AG20443 (cell line): ENCODE data around the gene CD300LF.

Experiments
- DNase-seq: peaks from one replicate; pipeline ENCODE4 v3.0.0; 2012; ENCODE audit warnings: low spot score, mixed read lengths

CD300LF gene

DNA sequence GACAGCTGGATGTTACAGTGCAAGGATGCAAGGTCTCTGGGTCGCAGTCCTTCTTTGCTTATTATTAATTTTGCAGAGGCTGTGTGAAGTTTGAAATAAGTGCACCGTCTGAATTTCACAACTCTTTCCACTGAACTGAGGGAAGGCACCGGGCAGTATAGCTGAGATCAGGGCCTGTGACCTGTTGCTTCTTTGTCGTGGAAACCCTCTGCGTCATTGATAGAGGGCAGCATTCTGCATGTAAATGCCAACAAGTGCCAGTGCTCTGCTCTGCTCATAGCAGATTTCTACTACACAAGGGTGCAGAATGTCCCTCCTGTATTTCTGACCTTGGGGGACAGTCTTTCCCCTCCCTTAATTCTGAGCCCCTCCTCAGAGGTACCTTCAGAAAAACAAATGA lies 26.0 kb downstream of the CD300LF start:
- DNase-seq, result no peak

DNA sequence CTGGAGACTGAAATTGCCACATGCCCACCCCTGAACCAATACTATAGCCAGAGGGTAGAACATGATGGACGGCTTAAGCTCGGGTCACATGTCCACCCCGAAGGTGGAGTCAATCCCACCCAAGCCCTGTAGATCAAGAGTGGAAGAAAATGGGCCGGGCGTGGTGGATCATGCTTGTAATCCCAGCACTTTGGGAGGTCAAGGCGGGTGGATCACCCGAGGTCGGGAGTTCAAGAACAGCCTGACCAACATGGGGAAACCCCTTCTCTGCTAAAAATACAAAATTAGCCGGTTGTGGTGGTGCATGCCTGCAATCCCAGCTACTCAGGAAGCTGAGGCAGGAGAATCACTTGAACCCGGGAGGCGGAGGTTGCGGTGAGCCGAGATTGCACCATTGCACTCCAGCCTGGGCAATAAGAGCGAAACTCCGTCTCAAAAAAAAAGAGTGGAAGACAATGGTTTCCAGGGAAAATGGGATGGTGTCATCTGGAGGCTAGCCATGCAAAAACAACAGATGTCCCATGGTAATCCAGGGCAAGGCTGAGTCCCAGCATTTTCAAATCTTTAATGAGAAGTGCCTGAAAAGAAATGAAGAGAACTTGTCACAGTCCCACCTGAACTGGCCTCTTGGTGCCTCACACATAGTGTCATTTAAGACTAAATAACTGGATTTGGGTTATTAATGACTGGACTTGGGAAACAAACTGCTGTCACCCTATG lies 30.1 kb downstream of the CD300LF start:
- DNase-seq, result no peak

DNA sequence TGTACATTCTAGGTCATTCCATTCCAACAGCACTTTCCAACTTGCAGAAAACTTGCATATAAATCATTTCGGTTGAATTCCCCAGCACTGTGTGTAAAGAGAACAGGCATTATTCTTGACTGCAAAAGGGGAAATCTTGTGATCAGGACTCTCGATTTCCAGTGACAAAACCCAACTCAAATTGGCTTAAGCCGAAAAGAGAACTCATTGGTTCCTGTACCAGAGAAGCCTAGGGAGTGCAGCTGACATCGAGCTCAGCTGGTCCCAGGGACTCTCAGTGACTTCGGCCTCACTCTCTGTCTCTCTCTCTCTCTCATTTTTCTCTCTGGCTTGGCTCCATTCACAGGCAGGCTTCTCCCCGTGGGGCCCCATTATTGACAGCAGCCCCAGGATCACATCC lies 30.7 kb downstream of the CD300LF start:
- no peak for DNase-seq

DNA sequence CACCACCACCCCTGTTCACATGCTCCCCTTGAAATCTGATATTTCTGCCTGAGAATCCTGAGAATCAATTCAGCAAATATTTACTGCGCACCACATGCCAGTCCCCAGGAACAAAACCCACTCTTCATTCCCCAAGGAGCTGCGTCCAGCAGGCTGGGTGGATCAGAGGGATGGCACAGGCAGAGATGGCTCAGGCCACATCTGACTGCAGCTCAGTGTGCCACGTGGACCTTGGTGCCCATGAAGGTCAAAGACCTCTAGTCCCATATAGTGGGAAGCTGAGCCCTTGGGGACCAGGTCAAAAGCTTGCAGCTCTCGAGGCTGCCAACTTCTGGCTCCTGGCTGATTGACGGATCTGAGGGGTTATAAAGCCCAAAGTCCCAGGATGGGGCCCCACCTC lies 31.8 kb downstream of the CD300LF start:
- DNase-seq, result no peak

DNA sequence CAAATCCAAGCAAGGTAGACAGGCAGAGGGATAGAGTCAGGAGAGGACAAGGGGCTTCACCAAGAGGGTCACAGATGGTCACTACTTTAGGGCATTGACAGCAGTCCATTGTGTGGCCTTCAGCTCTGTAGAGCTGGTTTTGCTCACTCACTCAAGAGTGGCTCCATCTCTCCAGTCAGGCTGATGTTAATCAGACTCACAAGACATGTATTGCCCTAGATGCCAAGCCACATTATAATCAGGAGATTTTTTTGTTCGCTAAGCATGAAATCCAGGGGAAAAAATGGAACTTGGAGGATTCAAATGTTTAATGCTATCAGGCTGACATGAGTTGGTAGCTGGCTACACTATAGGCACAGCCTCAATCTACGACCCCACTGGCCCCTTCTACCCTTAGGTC lies 32.5 kb downstream of the CD300LF start:
- no peak for DNase-seq

DNA sequence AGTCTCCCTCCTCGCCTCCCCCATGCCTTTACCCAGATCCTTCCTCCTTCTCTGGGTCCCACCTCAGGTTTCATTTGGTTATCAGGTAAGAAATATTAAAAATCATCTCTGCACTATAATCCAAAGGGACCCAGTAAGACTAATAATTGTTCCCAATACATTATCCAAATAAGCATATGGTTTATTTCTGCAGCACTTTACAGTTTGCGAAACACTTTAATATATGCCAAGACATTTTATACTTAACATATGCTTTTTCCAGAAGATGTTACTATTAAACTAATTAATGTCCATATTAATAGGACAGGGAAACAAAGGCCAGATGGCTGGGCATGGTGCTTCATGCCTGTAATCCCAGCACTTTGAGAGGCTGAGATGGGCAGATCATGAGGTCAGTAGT lies 33.3 kb downstream of the CD300LF start:
- no peak for DNase-seq

DNA sequence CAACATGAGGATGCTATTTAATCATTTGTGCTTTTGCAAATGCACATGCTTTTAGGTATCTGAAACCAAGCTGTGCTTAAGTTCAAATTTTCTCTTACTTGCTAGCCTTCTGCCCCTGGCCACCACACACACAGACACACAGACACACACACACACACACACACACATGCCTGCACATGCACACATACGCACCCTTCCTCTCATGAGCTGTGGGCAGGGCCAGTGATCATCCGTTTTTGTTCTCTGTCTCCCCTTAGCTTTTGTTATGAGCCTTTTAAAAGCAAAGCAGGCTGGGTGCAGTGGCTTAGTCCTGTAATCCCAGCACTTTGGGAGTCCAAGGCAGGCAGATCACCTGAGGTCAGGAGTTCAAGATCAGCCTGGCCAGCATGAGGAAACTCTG lies 34.2 kb downstream of the CD300LF start:
- DNase-seq, result no peak

DNA sequence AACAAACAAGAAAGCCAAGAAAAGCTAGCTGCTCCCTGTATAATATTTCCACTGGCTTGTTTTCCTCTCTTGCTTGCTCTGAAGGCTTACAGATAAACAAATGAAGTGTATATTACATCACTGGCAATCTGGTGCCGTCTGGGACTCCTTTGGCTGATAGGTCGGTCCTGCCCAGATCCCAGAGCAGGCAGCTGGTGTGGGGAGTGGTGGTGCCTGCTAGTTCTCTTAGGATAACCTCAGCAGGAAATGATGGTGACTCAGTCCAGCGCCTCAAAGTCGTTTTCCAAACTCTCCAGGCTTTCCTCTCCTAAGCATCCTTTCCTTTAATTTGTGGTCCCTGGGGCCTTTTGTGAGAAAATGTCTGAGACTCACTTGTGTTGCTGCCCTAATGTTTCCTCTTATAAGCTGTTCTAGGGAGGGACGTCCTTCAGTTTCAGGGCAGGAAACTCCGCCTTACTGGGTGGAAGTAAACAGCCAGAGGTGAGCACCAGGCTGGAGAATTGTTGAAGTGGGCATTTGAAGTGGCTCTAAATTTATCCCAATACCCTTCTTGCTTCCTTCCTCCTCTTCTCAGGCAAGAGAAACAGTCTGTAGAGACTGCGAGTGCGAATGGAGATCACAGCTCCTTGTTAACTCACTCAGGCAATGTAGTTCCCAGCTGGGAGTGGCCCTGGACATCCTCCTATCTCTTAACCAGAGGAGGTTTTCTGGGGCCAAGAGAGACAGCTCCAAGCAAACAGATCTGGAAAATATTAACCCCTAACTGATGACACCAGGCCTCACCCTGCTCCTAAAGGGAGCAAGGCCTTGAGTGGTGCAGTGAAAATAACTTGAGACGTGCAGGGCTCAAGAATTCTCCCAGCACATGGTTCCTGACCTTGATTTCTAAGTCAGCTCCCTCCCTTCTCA lies 34.9 kb downstream of the CD300LF start:
- no peak for DNase-seq

DNA sequence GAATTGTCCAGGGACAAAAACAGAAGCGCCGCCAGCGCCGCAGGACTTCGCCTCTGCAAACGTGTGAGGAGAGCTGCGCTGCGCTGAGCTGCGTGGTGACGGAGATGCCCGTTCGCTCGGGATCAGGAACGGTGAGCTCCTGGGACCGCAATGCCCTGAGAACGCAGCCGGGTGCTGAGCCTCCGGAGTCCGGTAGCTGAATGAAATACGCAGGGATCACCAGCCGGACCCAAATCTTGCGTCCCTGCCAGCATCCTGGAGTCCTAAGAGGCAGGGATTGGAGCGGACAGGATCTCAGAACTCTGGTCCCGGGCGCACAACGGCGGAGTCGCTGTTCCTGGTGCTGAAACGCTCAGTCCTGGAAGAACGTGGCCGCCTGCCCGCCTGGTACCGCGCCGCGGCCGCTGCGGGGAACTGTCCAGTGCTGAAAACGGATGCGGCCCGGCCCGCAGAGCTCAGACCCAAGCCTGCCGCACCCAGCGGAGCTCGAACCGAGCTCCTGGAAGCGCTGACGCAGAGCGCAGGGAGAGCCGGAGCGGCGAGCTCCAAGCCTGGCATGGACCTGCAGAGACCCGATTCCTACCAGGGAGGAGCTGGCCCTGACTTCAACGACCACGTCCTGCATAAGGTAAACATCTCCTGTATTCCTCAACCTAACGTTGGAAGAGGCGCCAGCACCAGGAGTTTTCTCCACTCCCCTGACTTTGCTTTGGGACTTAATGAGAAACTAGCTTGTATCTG lies 41.5 kb downstream of the CD300LF start:
- peak; percentile 80 for DNase-seq

DNA sequence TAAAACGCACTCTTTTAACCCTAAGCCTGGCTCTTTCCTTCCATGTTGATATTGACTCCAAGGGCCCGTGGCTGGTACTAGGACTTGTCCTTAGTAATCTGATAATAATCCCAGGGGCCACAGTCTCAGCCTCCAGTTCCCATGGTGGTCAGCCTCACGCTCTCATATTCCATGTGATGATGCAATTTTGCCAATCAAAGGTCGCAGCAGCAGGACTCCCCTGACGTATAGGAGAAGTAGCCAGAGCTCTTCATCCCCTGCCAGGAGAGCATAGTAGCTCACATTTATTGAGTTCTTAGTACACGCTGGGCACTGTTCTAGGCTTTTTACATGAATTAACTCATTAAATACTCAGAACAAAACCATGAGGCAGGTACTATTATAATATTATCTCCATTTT lies 42.4 kb downstream of the CD300LF start:
- DNase-seq, result no peak

DNA sequence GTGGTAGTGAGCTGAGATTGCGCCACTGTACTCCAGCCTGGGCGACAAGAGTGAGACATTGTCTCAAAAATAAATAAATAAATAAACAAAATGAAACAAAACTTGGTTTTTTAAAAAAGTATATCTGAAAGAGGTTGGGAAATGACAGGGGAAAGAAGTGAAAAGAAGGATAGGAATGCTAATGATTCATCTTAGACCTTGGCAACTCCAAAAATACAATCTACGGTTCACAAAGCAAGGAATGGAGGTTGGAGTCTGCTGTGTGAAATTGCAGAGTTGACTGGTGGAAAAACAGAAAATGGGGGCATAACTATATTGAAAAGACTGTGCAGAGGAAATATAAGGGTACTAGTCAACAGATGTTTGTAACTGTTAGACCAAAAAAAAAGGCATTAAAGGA lies 49.2 kb downstream of the CD300LF start:
- DNase-seq, result no peak

DNA sequence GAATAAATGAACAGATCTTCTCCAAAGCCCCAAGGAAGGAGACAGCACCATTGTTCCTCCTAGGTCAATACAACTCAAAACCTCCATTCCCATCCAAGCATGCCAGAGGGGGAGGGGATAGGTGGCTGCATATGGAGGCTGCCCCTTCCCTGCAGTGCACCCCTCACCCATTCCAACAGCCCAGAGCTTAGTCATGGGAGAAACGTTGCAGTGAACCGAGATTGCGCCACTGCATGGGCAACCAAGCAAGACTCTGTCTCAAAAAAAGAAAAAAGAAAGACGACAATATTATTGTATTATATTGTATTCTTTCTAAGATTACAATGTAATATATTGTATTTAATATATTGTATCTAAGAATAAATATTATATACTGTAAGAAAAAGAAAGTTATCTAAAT lies 52.8 kb downstream of the CD300LF start:
- DNase-seq, result no peak

DNA sequence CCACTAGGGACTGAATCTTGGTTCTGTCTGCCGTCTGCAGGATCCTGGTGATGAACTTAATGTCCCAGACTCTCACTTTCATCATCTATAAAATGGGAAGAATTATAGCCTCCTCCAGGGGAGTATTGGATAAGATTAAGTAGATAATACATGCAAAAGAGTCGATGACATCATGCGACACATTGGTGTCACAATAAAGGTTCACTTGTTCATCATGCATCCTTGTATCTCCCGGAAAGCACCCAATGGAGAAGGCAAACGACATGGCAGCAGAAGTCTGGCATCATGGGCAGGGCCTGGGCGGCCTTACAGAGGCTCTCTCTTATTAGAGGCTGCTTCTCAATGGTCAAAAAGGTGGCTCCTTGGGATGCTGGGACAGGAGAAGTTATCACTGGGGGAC lies 54.1 kb downstream of the CD300LF start:
- DNase-seq, result no peak

DNA sequence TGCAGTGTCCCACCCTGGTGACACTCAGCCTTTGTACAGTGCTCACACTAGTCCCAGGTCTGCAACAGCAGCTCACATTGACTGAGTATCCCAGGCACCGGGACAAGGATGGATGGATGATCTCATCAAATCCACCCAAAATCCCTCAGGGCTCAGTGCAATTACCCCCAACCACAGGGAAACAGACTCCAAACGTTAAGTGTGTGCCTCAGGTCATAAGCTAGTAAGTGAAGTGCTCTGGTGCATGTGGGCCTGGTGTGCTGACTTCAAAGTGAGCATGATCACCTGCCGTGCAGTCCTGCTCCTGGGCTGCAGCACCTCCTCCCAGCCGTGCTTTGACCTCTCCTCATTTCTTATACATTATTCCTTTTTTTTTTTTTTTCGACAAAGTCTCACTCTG lies 58.0 kb downstream of the CD300LF start:
- no peak for DNase-seq

DNA sequence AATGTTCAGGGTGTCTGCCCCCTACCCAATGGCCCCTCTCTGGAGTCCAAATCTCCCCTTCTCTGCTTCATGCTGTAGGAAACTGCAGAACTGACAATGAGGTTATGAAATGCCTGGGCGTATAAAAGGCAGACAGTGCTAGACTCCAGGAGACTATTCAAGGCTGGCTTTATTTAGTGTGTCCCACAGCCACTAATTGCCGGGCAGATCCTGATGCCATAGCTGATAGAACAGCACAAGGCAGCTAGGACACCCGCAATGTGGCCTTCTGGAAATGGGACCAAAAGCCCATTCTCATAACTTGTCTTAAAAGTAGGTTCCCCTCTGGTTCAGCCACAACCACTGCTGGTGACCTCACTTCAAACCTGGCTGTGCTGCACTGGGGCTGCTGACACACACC lies 60.7 kb downstream of the CD300LF start:
- DNase-seq, result no peak

DNA sequence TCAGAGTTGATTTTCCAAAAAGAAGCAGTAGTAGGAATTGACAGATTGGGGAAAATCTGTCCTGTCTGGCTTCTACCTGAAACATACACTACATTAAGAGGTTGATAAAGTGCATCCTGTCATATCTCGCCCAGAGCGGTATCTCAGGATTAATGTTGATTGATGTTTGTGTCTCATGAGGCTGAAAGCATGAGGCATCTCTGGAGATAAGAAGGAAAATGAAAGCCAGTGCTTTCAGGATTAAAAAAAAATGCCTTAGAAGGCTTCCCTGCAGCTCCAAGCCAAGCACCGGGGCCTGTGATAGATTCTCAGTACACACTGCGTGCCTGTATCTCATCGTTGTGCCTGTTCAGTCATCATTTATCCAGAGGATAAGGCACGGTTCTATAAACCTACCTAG lies 62.8 kb downstream of the CD300LF start:
- no peak for DNase-seq

DNA sequence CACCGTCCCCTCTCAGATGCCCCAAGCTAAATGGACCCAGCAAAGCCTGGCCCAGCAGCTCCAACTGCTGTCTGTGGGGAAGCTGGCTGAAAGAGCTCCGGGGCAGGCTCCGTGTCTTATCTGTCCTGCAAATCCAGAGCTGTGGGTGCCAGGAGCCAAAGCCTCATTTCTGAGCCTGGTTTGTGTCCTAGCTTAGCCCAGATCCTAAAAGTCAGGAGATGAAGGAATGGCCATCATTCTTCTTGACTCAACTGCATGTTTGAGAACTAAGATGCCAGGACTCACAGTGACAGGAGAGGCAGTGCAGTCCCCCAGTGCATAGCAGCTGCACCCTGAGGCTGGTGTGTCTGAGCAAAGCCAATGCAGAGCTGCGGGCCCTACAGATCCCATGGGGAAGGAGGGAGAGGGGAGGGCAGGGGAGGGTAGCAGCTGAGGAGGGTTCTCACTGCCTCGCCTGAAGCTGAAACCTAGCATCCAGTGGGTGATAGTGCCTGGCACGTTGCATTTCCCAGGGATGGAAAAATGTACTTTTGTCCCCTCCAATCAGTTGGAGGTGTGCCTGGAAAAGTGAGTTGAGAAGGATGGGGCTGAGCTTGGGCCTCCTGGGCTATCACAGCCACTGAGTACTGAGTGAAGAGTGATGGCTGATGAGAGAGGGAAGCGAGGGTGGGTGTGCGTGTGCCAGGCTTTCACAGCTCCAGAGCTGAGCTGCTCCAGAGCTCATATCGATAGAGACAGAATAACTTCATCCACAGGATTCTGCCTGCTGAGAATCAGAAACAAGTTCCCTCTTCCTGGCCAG lies 64.7 kb downstream of the CD300LF start:
- DNase-seq, result no peak

DNA sequence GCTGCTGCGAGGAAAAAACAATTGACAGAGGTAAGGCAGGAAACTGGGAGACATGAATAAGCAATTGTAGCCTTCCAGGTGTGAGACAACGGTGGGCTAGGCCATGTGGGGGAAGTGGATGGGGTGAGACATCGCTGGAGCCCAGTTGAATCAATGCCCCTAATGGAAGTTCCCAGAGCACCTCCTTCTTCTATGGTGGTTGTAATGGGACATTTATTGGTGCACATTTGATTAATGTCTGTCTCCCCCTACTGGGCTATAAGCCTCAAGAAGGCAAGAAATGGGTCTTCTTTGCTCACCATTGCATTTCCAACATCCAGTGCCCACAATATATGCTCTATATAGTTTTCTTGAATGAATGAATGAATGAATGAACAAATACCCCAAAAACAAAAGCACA lies 66.5 kb downstream of the CD300LF start:
- no peak for DNase-seq

DNA sequence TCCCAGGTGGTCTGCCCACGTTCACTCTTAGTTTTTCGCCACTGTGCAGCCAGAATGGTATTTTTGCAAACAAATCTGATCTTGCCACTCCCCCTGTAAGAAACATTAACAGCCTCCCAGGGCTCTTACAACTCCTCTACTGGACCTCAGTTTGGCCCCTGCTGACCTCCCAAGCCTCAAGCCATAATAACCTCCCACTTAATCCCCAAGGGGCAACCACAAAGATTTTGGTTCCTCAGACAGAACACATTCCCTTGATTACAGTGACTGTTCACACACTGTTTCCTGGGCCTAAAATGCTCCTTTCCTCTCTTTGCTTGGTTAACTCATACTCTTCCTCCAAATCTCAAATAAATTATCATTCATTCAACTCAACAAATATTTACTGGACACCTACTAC lies 67.7 kb downstream of the CD300LF start:
- no peak for DNase-seq

DNA sequence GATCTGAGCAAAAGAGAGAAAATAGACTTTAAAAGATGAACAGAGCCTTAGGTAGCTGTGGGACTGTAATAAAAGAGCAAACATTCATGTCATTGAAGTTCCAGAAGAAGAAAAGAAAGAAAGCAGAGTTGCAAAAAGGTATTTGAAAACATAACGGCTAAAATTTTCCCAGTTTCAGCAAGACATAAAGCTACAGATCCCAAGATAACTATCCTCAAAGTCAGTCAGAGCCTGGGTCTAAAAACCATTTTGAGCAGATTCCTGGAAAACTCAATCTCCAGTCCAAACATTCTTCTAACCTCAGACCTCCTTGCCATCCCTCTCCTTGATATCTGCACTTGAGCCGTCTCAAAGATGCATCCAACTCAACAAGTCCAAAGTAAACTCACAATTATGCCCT lies 68.3 kb downstream of the CD300LF start:
- DNase-seq, result no peak
